Measurements from ENCODE around the gene PDZRN4.

- TF ChIP-seq ZNF274 (IDR thresholded peaks at IDR 0.05; ENCODE audit: low read depth, low read length) (no peak), SUZ12 (IDR thresholded peaks at IDR 0.05; ENCODE audit: extremely low read depth, insufficient read depth, insufficient read length) (no peak)
These were observed 35.9 kb downstream of the PDZRN4 start for GRCh38 chr12:41224066-41224465.
